GM19324 (cell line): ENCODE results near the gene FAM47E.
"Not testable (repeated sequence)": the region's sequence is repeated elsewhere in the genome, so short reads cannot be mapped to it uniquely, and the experiment has no call there.

Experiments
- ATAC-seq: cut with Tn5 transposase; IDR thresholded peaks from one replicate; pipeline ENCODE4 v1.9.1; 2021; ENCODE audit warnings: mild to moderate bottlenecking, moderate library complexity; ENCODE audit not compliant: unreplicated experiment, low FRiP score

Gene FAM47E

GRCh38 chr4:76265631-76266218 is 14.2 kb downstream of the FAM47E start:
- ATAC-seq: no peak

DNA sequence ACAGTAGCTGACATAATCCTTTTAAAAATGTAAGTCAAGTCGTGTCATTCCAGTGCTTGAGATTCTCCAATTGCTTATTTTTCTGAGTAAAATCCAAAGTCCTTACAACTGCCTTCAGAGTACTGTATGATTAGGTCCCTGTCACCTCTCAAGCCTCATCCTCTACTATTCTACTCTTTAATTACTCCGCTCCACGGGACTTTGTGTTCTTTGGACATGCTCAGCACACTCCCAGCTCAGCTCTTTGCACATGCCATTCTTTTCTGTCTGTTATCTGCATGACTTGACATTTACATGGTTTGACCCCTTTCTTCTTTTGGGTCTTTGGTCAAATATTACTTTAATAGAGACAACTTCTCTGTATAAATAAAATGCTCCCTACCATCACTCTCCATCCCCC is 15.1 kb downstream of the FAM47E start:
- no peak for ATAC-seq

GRCh38 chr4:76267811-76268210 is 16.3 kb downstream of the FAM47E start:
- ATAC-seq: no peak

GRCh38 chr4:76270244-76271175 is 19.0 kb downstream of the FAM47E start:
- ATAC-seq: no peak

- ATAC-seq: no peak
These were observed 19.7 kb downstream of the FAM47E start for GRCh38 chr4:76271248-76271647.

GRCh38 chr4:76272073-76272472 is 20.6 kb downstream of the FAM47E start:
- no peak for ATAC-seq

- ATAC-seq: no peak
These were observed 21.1 kb downstream of the FAM47E start for GRCh38 chr4:76272582-76272981.

DNA sequence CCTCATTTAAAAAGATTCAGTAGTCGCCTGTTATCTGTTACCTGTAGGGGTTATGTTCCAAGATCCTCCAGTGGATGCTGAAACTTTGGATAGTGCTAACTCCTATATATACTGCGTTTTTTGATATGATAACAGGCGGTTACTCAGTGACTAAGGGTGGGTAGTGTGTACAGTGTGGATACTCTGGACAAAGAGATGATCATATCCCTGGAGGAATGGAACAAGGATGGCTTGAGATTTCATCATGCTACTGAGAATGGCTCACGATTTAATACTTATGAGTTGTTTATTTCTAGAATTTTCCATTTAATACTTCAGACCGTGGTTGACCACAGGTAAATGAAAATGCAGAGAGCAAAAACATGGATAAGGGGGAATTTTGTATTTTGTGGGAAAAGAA is 21.5 kb downstream of the FAM47E start:
- no peak for ATAC-seq

DNA sequence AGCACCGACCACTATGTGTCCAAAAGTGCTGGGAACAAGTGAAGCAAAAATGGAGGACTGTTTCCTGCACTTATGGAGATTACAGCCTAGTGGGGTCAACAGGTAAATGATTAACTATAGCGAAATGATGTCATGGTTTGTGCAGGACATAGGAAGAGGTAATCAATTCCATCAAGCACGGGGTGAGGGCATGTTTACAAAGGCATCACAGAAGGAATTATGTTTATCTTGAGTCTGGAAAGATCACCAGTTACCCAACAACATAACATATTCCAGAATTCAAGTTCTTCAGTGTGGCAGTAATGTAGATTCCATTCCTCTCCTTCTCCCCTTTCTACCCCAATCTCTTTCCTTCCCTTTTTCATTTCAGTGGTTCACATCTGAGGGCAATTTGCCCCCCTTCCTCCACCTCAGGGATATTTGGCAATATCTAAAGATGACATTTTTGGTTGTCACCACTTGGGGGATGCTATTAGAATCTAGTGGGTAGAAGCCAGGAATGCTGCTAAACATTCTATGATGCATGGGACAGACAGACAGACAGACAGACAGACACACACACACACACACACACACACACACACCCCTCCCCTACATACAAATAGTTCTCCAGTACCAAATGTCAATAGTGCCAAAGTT is 24.1 kb downstream of the FAM47E start:
- no peak for ATAC-seq

DNA sequence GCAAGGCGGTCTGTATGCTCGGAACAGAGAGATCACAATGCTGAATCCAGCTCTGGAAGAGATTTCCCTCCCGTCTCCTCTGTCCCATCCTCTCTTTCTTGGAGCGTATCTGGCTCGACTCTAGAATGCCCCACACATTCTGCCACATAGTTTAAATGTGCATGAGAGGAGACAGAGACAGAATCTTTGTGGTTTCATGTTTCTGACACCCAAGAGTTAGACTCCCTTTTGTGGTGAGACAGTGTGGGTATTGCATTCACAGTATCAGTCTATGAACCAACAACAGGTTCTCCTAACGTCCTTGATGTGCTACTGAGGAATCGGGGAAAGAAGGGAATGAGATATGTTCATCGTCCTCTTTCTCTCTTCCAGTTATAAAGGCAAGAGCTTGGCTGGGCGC is 25.3 kb downstream of the FAM47E start:
- no peak for ATAC-seq

- ATAC-seq: no peak
These were observed 26.1 kb downstream of the FAM47E start for GRCh38 chr4:76277667-76278066.

DNA sequence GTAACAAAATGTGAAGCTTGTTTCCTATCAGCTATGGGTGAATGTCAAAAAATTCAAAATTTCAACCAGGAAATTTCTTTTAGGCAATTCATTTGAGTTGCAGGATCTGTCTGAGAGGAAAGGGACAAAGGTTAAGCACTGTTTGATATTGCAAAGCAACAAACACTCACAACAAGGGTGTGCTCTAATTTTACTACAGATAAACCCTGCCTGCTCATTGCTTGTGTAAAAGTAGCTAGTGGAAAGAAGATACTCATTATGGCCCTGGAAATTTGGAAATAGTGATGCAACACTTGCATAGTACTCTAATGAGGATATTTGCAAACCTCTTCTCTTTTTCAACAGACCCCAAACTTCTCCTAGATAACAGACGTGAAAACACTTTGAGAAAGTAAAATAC is 27.1 kb downstream of the FAM47E start:
- ATAC-seq: no peak

DNA sequence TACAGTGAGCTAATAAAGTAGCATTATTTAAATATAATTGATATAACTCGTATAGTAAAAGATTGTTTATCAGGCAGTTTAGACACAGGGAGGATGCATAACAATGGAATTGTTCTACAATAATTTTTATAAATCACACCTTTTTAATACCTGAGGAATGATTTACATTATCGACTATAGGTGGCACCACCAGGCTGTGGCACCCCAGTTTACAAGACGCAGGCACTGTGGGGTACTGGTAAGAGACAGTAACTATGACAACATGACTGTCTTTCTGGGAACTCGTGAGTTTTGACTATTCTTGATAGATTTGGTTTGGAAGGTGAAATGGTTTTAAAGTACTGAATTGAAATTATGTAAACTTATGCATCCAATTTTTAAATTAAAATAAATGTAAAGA is 27.9 kb downstream of the FAM47E start:
- no peak for ATAC-seq

GRCh38 chr4:76280488-76281441 is 29.2 kb downstream of the FAM47E start:
- no peak for ATAC-seq

GRCh38 chr4:76281594-76281993 is 30.1 kb downstream of the FAM47E start:
- not testable (repeated sequence) for ATAC-seq

DNA sequence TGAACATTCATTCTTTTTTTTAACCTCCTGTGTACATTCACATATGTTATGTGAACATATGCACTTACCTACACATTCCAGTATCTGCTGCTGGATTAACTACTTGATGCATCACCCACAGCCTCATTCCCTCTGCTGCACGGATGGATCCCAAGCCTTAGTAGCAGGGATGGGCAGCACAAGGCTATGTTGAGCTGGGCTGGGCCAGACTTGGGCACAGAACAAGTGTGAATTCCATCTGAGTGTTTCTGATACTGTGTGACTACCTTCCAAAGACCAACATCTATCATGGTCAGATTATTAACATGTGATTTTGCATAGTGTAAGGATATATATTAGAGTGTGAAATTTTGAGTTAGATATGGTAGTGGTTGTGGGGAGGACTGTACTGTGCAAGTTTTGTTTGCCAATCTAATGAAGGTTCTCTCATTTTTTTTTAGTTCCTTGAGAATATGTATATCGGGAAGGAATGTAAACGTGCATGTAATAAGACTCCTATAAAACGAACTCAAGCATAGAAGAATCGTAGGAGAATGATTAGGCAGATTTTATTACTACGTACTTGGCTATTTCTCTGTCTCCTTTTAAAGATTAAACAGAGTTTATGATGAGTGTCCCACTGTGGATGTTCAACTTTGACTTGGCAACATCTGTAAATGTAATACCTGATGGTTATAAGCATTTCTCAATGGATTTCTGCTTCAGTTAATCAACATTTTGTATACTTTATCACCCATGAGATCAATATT is 31.6 kb downstream of the FAM47E start:
- ATAC-seq: no peak

DNA sequence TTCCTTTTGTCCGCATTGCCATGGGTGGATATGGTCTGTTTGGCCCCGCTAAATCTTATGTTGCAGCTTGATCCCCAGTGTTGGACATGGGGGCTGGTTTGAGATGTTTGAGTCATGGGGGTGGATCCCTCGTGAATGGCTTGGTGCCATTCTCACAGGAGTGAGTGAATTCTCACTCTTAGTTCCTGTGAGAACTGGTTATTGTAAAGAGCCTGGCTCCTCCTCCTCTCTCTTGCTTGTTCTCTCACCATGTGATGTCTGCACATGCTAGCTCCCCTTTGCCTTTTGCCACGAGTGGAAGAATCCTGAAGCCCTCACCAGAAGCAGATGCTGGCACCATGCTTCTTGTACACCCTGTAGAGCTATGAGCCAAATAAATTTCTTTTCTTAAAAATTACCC is 32.4 kb downstream of the FAM47E start:
- no peak for ATAC-seq

GRCh38 chr4:76287811-76288210 is 36.3 kb downstream of the FAM47E start:
- not testable (repeated sequence) for ATAC-seq

GRCh38 chr4:76292730-76293129 is 41.2 kb downstream of the FAM47E start:
- no peak for ATAC-seq

GRCh38 chr4:76293772-76294171 is 42.3 kb downstream of the FAM47E start:
- no peak for ATAC-seq
